GM19328 (cell line): ENCODE data around the gene PAM.

Source experiments
- ATAC-seq: cut with Tn5 transposase; IDR thresholded peaks from one replicate; pipeline ENCODE4 v1.9.1; 2021; ENCODE audit warnings: mild to moderate bottlenecking, moderate library complexity; ENCODE audit not compliant: unreplicated experiment

Gene PAM

GRCh38 chr5:102856389-102856777 lies 101.3 kb downstream of the PAM start:
- no peak for ATAC-seq

- ATAC-seq: no peak
Measured at GRCh38 chr5:102857076-102857818, 102.1 kb downstream of the PAM start.

GRCh38 chr5:102858221-102858620 lies 103.1 kb downstream of the PAM start:
- no peak for ATAC-seq

GRCh38 chr5:102858808-102859207 lies 103.7 kb downstream of the PAM start:
- no peak for ATAC-seq

- ATAC-seq: no peak
Measured at GRCh38 chr5:102860035-102860434, 104.9 kb downstream of the PAM start.

GRCh38 chr5:102863058-102863457 lies 108.0 kb downstream of the PAM start:
- no peak for ATAC-seq

GRCh38 chr5:102863764-102864560 lies 108.9 kb downstream of the PAM start:
- no peak for ATAC-seq

- no peak for ATAC-seq
Measured at GRCh38 chr5:102865171-102865509, 110.0 kb downstream of the PAM start.

GRCh38 chr5:102865510-102866236 lies 110.6 kb downstream of the PAM start:
- peak; percentile 78 for ATAC-seq

GRCh38 chr5:102866237-102866600 lies 111.1 kb downstream of the PAM start:
- peak; percentile 16 for ATAC-seq

- no peak for ATAC-seq
Measured at GRCh38 chr5:102867992-102868662, 113.0 kb downstream of the PAM start.

GRCh38 chr5:102869230-102869629 lies 114.1 kb downstream of the PAM start:
- ATAC-seq: no peak

GRCh38 chr5:102873379-102873932 lies 118.4 kb downstream of the PAM start:
- no peak for ATAC-seq

- no peak for ATAC-seq
Measured at GRCh38 chr5:102874054-102874453, 118.9 kb downstream of the PAM start.

- no peak for ATAC-seq
Measured at GRCh38 chr5:102875721-102876123, 120.6 kb downstream of the PAM start.

- no peak for ATAC-seq
Measured at GRCh38 chr5:102876610-102877009, 121.5 kb downstream of the PAM start.

GRCh38 chr5:102879741-102880140 lies 124.6 kb downstream of the PAM start:
- ATAC-seq: no peak

- no peak for ATAC-seq
Measured at GRCh38 chr5:102886586-102886985, 131.5 kb downstream of the PAM start.

- ATAC-seq: no peak
Measured at GRCh38 chr5:102888483-102888882, 133.4 kb downstream of the PAM start.

GRCh38 chr5:102889033-102889432 lies 133.9 kb downstream of the PAM start:
- ATAC-seq: no peak

- no peak for ATAC-seq
Measured at GRCh38 chr5:102890133-102890532, 135.0 kb downstream of the PAM start.
